Measurements from ENCODE around the gene RNF145.
"Not testable (repeated sequence)": the region's sequence is repeated elsewhere in the genome, so short reads cannot be mapped to it uniquely, and the experiment has no call there.

RNF145 gene

GRCh38 chr5:159155960-159156359 is 53.4 kb downstream of the RNF145 start:
- DNase-seq = no peak

DNA sequence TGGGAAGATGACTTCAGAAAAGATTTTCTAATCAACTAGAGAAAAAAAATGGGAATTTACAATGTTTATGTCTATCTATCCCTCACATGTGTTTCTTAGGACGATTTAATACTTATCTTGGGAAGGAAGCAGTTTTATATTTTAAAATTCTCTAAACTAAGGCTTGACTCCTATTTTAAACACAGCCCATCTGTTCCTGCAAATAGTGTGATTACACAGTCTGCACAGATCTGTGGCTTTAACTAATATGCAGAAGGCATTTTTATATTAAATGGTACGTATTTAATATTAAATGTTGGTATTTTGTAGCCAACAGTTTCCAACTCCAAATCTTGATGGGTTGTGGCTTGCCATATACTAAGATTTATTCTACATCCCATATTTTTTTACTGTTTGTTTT is 56.5 kb downstream of the RNF145 start:
- no peak for DNase-seq

DNA sequence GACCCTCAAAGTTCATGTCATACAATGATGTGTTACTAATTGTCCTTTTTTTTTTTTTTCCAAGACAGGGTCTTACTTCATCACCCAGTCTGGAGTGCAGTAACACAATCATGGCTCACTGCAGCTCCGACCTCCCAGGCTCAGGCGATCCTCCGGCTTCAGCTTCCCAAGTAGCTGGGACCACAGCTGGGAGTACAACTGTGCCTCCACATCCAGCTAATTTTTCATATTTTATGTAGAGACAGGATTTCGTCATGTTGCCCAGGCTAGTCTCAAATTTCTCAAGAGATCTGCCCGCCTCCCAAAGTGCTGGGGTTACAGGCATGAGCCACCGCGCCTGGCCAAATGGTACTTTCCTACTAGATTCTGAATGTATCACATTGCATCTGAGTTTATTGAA is 60.3 kb downstream of the RNF145 start:
- DNase-seq = no peak

DNA sequence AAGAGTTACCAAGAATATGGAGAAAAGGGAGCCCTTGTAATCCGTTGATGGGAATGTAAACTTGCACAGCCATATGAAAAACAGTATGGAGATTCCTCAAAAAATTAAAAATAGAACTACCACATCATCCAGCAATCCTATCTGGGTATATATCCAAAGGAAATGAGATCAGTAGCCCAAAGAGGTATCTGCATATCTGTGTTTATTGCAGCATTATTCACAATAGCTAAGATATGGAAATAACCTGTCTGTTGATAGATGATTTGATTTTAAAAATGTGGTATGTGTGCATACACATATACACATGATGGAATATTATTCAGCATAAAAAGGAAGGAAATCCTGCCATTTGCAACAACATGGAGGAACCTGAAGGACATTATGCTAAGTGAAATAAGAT is 61.4 kb downstream of the RNF145 start:
- no peak for DNase-seq

- no peak for DNase-seq
Measured at GRCh38 chr5:159146839-159147238, 62.5 kb downstream of the RNF145 start.

- DNase-seq = not testable (repeated sequence)
Measured at GRCh38 chr5:159145160-159145559, 64.2 kb downstream of the RNF145 start.

GRCh38 chr5:159139802-159140201 is 69.6 kb downstream of the RNF145 start:
- DNase-seq = no peak

DNA sequence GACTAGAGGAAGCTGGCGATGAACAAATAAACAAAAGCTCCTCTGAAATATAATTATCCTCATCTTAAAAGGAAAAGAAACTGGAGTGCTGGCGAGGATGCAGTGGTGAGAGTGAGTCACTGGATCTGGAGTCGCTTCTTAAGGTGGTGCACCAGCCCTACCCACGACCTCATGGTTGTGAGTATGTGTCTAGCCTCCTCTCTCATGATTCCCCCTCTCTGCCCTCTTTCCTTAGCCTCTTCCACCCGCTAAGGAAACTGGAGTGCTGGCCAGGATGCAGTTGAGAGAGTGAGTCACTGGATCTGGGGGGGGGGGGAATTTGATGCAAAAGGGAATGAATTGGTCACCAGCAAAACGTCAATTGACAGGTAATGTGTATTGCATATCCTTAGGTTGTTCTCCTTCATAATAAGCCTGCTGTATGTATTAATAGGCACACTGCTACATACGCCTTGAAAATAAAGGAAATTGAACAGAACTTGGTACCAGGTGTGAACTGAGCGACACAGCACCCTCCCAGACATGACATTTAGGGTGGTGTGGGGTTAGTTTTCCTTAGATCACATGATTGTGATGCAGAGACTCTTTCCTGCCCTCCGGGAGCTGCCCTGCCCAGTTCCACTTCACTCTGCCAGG is 73.3 kb downstream of the RNF145 start:
- DNase-seq = peak; percentile 37

- DNase-seq = peak; percentile 73
Measured at GRCh38 chr5:159133041-159133741, 76.2 kb downstream of the RNF145 start.

- DNase-seq = no peak
Measured at GRCh38 chr5:159132429-159133040, 76.8 kb downstream of the RNF145 start.

- DNase-seq = no peak
Measured at GRCh38 chr5:159131951-159132350, 77.4 kb downstream of the RNF145 start.

DNA sequence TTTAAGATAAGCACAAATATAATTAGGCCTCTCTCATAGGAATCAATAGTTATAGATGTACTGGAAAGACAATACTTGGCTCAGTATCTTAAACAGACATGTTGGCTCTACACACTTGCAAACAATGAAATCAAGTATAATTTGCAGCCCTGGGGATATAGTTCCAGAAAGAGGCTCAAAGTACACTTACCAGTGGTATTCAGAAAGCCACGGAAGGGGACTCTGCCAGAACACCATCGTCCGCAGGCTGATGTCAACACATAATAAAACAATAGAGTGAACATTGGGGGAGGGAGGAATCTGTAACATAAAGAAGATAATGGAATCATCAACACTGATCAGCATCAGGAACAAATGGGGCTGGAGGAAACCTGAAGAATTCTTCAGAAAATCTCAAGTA is 78.5 kb downstream of the RNF145 start:
- DNase-seq = no peak

GRCh38 chr5:159128070-159128541 is 81.2 kb downstream of the RNF145 start:
- no peak for DNase-seq

DNA sequence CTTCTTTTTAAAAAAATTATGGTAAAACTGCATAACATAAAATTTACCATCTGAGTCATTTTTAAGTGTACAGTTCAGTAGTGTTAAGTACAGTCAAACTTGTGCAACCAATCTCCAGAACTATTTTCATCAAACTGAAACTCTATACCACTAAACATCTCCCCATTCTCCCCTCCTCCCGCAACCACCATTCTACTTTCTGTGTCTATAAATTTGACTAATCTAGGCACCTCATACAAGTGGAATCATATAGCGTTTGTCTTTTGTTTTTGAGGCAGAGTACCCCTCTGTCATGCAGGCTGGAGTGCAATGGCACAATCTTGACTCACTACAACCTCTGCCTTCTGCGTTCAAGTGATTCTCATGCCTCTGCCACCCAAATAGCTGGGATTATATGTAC is 85.7 kb downstream of the RNF145 start:
- no peak for DNase-seq

GRCh38 chr5:159123189-159123588 is 86.2 kb downstream of the RNF145 start:
- DNase-seq = no peak

DNA sequence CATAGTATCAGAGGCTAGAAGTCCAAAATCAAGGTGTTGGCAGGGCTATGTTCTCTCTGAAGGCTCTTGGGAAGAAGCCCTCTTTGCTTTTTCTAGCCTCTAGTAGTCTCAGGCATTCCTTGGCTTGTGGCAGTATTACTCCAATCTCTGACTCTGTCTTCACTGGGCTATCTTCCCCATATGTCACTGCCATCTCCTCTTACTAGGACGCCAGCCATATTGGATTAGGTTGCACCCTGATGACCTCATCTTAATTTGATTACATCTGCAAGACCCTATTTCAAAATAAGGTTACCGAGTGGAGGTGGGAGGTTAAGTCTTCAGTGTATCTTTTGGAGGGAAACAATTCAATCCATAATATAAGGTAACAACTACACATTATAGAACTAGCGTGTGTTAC is 88.3 kb downstream of the RNF145 start:
- no peak for DNase-seq

- DNase-seq = peak; percentile 29
Measured at GRCh38 chr5:159120446-159120845, 88.9 kb downstream of the RNF145 start.

GRCh38 chr5:159119842-159120241 is 89.5 kb downstream of the RNF145 start:
- peak; percentile 19 for DNase-seq

- DNase-seq = not testable (repeated sequence)
Measured at GRCh38 chr5:159118958-159119659, 90.2 kb downstream of the RNF145 start.

GRCh38 chr5:159113405-159113804 is 95.9 kb downstream of the RNF145 start:
- no peak for DNase-seq

DNA sequence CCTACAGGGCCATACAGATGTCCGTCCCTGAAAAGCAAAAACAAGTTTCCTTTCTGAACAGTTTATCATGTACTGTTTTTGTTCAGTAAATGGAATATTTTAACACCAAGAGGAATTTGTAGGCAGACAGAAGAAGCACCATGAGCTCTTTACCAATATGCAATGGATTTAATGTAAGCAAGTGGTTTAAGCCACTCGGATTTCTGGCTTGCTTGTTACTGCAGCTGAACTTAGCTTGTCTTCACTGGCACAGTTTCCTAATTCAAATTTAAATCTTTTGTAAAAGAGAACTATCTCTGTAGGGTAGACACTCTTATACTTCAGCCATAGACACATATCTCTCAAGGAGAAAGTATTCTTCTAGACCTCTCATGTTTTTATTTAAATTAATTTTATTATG is 96.9 kb downstream of the RNF145 start:
- DNase-seq = no peak
